ENCODE data around the gene LONP2. TPM values are rescaled to one million over a fixed set of nuclear protein-coding genes. Genes with fewer than 3 reads are reported as not detected.

Gene LONP2
- total RNA-seq, 2 donors from 2014 or later = 44.2 to 59.1 TPM

GRCh38 chr16:48361012-48361411 is 116.9 kb downstream of the LONP2 start:
- intact Hi-C loops (cut with DNase I) = no loop called here
- Histone ChIP-seq H3K4me3 (no peak overlapping the region), H3K36me3 (replicated peaks in 1 of 2; ENCODE audit: insufficient read depth in 1 of 2, low read depth in 2 of 2) (no peaks in the 10 kb centered on the region), H3K4me1 (peaks cover 25% of the 10 kb centered on the region), H3K9me3 (no peaks in the 10 kb centered on the region), H3K27ac (no peak overlapping the region), H3K27me3 (no peaks in the 10 kb centered on the region)
- ATAC-seq (no peak), DNase-seq (no peak)
- TF ChIP-seq, protein P1, sequence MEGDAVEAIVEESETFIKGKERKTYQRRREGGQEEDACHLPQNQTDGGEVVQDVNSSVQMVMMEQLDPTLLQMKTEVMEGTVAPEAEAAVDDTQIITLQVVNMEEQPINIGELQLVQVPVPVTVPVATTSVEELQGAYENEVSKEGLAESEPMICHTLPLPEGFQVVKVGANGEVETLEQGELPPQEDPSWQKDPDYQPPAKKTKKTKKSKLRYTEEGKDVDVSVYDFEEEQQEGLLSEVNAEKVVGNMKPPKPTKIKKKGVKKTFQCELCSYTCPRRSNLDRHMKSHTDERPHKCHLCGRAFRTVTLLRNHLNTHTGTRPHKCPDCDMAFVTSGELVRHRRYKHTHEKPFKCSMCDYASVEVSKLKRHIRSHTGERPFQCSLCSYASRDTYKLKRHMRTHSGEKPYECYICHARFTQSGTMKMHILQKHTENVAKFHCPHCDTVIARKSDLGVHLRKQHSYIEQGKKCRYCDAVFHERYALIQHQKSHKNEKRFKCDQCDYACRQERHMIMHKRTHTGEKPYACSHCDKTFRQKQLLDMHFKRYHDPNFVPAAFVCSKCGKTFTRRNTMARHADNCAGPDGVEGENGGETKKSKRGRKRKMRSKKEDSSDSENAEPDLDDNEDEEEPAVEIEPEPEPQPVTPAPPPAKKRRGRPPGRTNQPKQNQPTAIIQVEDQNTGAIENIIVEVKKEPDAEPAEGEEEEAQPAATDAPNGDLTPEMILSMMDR (IDR thresholded peaks at IDR 0.05) = no peak
- TF ChIP-seq POLR2A (IDR thresholded peaks at IDR 0.05) = no peak
- 91 to 92% methylated on average over 3 of the region's 3 CpGs for WGBS, 2 donors

DNA sequence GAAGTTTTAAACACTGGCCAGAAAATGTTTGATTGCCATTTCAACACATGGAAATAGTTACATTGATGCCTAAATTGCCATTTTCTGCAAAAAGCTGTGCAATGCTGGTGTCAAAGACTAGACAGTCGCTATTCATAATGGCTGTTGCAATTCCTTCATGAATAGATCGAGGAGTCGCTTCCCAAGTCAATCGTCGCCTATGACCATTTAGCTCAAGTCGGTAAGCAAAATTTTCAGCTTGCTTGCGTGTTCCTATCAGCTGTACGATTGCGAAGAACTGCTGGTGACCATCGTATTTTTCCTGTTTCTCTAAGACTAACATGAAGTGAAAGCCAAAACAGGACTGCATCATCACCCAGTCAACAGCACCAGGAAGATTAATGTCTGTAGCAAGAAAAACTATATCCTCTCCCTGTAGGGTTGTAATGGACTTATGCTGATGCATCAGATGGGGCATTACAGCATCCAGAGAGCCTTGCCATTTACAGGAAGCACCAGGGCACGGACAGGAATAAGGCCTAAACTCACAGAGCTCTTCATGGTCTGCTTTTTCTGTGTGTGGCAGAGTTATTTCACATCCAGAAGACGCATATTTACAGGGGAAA is 117.5 kb downstream of the LONP2 start:
- 89 to 94% methylated on average over 12 of the region's 12 CpGs for WGBS, 2 donors
- Histone ChIP-seq H3K27me3 (no peaks in the 10 kb centered on the region), H3K36me3 (replicated peaks in 1 of 2; ENCODE audit: insufficient read depth in 1 of 2, low read depth in 2 of 2) (no peaks in the 10 kb centered on the region), H3K4me1 (peaks cover 29% of the 10 kb centered on the region), H3K27ac (no peak overlapping the region), H3K9me3 (no peaks in the 10 kb centered on the region), H3K4me3 (no peak overlapping the region)
- DNase-seq = no peak
- intact Hi-C loops (cut with DNase I) = no loop called here
- TF ChIP-seq, protein P1 (IDR thresholded peaks at IDR 0.05) = no peak
- no peak for TF ChIP-seq POLR2A (IDR thresholded peaks at IDR 0.05)
- no peak for ATAC-seq

DNA sequence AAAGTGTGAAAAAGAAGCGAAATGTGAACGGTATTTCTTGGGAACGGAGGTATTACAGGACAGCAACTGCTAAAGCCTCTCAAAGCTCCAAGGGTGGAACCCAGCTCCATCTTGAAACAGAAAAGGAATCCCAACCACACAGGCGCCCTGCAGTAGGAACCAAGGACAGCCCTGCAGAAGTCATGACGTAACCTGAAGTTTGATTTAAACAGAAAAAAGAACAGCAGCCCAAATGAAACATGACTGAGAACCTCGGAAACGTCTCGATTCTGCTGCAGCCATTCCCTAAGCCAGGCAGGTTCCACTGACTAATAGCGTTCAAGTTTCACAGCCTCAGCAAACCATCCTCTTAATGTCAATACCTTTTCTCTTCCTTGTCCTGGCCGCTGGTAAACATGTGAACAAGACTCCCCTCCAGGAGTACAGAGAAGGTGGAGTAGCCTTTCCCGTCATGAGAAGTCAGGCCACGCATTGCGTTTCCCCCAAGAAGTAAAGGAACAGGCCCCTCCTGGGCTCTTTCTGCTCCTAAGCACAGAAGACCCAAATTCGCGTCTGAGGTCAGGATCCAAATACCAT is 121.0 kb downstream of the LONP2 start:
- DNase-seq (no peak), ATAC-seq (no peak)
- Histone ChIP-seq H3K4me1 (peaks cover 36% of the 10 kb centered on the region), H3K9me3 (no peaks in the 10 kb centered on the region), H3K27me3 (no peaks in the 10 kb centered on the region), H3K36me3 (replicated peaks in 1 of 2; ENCODE audit: insufficient read depth in 1 of 2, low read depth in 2 of 2) (no peaks in the 10 kb centered on the region), H3K27ac (peak overlapping the region; percentile 62 to 90 (median 88)), H3K4me3 (no peak overlapping the region)
- 36 to 52% methylated on average over 15 of the region's 15 CpGs for WGBS, 2 donors
- intact Hi-C loops (cut with DNase I) = no loop called here
- TF ChIP-seq POLR2A (IDR thresholded peaks at IDR 0.05) = no peak
- TF ChIP-seq, protein P1 (IDR thresholded peaks at IDR 0.05) = no peak

GRCh38 chr16:48365601-48366164 is 121.6 kb downstream of the LONP2 start:
- TF ChIP-seq POLR2A (IDR thresholded peaks at IDR 0.05) = peak; percentile 79 to 91 (median 89)
- TF ChIP-seq, protein P1 (IDR thresholded peaks at IDR 0.05) = no peak
- DNase-seq (peak; percentile 89 to 95 (median 92)), ATAC-seq (peak; percentile 97)
- Histone ChIP-seq H3K4me1 (peaks cover 36% of the 10 kb centered on the region), H3K36me3 (replicated peaks in 1 of 2; ENCODE audit: insufficient read depth in 1 of 2, low read depth in 2 of 2) (no peaks in the 10 kb centered on the region), H3K27me3 (no peaks in the 10 kb centered on the region), H3K4me3 (peak overlapping the region in 1 of 2 donors; percentile 29), H3K9me3 (no peaks in the 10 kb centered on the region), H3K27ac (peak overlapping the region; percentile 62 to 90 (median 88))
- 0 to 2% methylated on average over 6 to 31 of the region's 33 CpGs for WGBS, 2 donors
- intact Hi-C loops (cut with DNase I) = no loop called here

Data from body of pancreas (tissue), 4 donors.